Epithelial cell of proximal tubule (primary cell): ENCODE results near the gene IL32. TPM values are rescaled to one million over a fixed set of nuclear protein-coding genes. Genes with fewer than 3 reads are reported as not detected.

Experiments
- DNase-seq: peaks from one replicate; pipeline ENCODE4 v3.0.0-alpha.2; 2011; ENCODE audit warnings: low read depth
- H3K4me3 ChIP-seq: 2 replicates; pipeline ENCODE4 v1.5.1; 2011; ENCODE audit warnings: low read depth, mild to moderate bottlenecking, low read length
- total RNA-seq: library from RNA; depleted of rRNA; stranded (reverse); fragments of >200 nt; gene quantifications from 2 replicates; pipeline ENCODE4 v1.2.3, GENCODE V29; 2015
- TF ChIP-seq, protein P1 (sequence below): conservative IDR thresholded peaks from 2 replicates; pipeline ENCODE4 v1.5.1; 2012; ENCODE audit warnings: low read depth, mild to moderate bottlenecking, low read length

The IL32 gene
- total RNA-seq, 1 donor from 2014 or later, result 747 TPM

GRCh38 chr16:3025032-3026002, 40.1 kb upstream of the IL32 start:
- TF ChIP-seq, protein P1, sequence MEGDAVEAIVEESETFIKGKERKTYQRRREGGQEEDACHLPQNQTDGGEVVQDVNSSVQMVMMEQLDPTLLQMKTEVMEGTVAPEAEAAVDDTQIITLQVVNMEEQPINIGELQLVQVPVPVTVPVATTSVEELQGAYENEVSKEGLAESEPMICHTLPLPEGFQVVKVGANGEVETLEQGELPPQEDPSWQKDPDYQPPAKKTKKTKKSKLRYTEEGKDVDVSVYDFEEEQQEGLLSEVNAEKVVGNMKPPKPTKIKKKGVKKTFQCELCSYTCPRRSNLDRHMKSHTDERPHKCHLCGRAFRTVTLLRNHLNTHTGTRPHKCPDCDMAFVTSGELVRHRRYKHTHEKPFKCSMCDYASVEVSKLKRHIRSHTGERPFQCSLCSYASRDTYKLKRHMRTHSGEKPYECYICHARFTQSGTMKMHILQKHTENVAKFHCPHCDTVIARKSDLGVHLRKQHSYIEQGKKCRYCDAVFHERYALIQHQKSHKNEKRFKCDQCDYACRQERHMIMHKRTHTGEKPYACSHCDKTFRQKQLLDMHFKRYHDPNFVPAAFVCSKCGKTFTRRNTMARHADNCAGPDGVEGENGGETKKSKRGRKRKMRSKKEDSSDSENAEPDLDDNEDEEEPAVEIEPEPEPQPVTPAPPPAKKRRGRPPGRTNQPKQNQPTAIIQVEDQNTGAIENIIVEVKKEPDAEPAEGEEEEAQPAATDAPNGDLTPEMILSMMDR, result no peak
- DNase-seq, result no peak
- no peak overlapping the region for H3K4me3 ChIP-seq

- DNase-seq, result no peak
- TF ChIP-seq, protein P1, result no peak
- no peak overlapping the region for H3K4me3 ChIP-seq
These were observed 39.4 kb upstream of the IL32 start for GRCh38 chr16:3026003-3026378.

DNA sequence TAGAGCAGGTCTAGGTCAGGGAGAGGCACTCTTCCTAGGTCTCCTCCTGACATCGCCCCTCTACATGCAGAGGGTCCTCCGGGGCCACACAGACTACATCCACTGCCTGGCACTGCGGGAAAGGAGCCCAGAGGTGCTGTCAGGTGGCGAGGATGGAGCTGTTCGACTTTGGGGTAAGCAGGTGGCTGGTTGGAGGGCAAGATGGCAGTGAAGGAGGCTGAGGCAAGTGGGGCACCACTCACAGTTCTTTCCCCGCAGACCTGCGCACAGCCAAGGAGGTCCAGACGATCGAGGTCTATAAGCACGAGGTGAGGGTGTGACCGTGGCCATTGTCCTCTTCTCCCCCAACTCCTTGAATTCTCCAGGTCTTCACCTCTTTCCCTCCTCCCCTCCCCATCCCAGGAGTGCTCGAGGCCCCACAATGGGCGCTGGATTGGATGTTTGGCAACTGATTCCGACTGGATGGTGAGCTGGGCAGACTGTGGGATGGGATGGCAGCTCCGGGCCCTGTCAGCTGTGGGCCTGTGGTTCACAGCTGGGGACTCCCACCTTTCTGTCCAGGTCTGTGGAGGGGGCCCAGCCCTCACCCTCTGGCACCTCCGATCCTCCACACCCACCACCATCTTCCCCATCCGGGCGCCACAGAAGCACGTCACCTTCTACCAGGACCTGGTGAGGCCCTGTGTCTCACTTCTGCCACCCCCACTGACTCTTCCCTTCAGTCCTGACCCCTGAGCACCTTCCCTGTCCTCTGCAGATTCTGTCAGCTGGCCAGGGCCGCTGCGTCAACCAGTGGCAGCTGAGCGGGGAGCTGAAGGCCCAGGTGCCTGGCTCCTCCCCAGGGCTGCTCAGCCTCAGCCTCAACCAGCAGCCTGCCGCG, 38.6 kb upstream of the IL32 start:
- DNase-seq, result no peak
- TF ChIP-seq, protein P1, result no peak
- no peak overlapping the region for H3K4me3 ChIP-seq

GRCh38 chr16:3027489-3027795, 38.0 kb upstream of the IL32 start:
- no peak overlapping the region for H3K4me3 ChIP-seq
- TF ChIP-seq, protein P1, result no peak
- no peak for DNase-seq

DNA sequence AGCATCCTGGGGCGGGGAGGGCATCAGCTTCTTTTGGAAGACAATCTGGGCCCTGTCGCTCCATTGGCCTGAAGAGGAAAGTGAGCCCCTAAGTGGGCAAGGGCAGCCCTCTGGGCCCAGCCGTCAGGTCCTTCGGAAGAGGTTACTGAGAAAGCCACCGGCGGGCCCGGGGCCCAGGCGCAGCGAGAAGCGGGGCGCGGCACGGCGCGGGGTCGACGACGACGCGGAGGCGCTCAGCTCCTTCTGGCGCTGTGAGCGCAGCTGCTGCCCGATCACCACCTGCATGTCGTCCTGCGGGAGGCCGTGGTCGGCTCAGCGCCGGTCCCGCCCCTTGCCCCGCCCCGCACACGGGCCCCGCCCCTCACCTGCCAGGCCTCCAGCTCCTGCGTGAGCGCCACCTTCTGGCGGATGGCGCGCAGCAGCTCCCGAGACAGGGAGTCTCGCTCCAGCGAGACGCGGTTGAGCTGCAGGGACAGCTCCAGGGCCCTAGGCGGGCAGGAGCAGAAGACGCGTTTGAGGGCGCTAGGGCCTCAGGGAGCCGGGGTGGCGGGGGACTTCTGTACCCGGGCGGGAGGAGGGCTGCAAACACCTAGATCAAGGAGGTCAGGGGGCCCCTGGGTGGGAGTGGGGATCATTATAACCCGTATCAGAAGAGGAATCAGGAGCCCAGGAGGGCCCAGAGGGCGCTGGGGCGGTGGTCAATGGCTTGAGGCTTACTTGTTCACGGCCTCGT, 37.3 kb upstream of the IL32 start:
- peak overlapping the region; percentile 14 for H3K4me3 ChIP-seq

DNA sequence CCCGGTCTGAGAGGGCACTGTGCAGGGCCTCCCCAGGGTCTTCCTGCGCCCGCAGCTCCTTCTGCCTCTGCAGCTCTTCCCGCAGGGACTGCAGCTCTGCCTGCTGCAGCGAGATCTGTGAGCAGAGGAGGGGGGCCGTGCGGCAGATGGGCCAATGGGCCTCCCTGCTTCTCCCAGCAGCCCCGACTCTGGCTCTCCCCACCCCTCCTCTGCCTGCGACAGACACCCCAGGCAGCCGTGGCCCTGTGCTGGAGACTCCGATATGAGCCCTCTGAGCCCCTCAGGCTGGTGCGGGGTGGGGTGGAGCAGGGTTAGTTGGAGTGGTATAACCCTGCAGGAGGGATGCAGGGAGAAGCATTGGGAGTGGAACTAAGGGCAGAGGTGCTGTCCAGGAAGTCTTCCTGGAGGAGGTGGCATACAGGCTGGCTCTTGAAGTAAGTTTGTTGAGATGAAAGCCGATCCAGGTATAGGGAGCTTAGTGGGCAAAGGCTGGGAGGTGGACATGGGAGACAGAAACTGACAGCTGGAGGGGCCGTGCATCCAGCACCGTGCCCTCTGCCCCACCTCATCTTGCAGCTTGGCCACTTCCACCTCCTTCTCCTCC, 36.6 kb upstream of the IL32 start:
- no peak for DNase-seq
- no peak overlapping the region for H3K4me3 ChIP-seq
- TF ChIP-seq, protein P1, result no peak

More for the DNA sequence above, 37.3 kb upstream of the IL32 start:
- TF ChIP-seq, protein P1, result peak; percentile 69
- no peak for DNase-seq
